ENCODE data around the gene SPHK2.
A peak's percentile ranks its signal among the peaks of the same experiment; 100 is the strongest.
"Not testable (repeated sequence)": the region's sequence is repeated elsewhere in the genome, so short reads cannot be mapped to it uniquely, and the experiment has no call there.

The SPHK2 gene, protein sequence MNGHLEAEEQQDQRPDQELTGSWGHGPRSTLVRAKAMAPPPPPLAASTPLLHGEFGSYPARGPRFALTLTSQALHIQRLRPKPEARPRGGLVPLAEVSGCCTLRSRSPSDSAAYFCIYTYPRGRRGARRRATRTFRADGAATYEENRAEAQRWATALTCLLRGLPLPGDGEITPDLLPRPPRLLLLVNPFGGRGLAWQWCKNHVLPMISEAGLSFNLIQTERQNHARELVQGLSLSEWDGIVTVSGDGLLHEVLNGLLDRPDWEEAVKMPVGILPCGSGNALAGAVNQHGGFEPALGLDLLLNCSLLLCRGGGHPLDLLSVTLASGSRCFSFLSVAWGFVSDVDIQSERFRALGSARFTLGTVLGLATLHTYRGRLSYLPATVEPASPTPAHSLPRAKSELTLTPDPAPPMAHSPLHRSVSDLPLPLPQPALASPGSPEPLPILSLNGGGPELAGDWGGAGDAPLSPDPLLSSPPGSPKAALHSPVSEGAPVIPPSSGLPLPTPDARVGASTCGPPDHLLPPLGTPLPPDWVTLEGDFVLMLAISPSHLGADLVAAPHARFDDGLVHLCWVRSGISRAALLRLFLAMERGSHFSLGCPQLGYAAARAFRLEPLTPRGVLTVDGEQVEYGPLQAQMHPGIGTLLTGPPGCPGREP

DNA sequence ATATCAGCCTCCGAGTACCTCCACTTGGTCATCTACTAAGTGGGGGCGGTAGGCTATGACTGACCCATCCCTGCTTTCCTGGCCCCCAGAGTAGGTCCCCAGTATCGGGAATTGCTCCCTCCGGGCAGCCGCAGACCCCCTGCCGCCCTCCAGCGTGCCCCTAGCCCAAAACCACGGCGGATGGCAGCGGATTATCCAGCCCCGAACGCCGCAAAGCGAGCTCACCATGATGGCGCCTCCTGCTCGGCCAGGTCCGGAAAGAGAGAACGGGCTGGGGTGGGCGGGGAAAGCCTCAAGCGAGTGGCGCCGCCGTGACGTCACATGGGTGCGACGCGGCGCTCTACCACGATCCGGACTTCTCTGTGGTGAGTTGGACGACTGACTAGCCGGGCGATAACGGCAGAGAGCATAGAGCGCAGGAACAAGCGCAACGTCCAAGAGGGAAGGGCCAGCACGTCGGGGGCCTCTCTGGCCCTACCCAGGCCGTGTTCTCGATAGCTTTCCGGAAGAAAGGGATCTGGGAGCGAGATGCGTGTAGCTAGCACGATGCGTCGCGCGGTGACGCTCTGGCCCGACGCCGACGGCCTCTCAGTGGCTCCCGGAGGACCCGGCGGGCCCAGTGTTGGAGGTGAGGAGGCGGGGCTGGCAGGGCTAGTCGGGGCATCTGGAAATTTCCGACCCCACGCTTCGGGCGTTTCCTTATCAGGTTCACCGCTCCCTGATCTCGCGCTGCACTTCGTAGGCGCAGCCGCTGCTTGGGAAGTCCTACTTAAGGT is at the start of gene SPHK2, which contains the start of gene RPL18:
SPHK2 (plus strand) TSS at position 591 of the 776 bp plus-strand sequence. CDS start 1,009 bp downstream, outside the sequence.
RPL18 (minus strand) TSS at position 263 of the 776 bp plus-strand sequence; CDS start at position 228, 35 bp downstream.
- DNase-seq (ENCODE audit: low read depth), result peak; percentile 98

DNA sequence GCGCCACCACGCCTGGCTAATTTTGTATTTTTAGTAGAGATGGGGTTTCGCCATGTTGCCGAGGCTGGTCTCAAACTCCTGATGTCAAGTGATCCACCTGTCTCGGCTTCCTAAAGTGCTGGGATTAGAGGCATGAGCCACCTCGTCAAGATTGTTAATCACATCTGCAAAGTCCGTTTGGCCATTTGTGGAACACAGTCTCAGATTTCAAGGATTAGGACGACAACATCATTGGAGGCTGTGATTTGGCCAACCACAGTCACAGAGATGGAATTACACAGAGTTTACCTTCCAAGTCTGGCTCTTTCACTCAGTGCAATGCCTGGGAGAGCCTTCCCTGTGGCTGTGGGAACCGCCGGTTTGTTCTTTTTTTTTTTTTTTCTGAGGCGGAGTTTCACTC is 49.5 kb upstream of the SPHK2 start:
- DNase-seq (ENCODE audit: low read depth), result no peak

DNA sequence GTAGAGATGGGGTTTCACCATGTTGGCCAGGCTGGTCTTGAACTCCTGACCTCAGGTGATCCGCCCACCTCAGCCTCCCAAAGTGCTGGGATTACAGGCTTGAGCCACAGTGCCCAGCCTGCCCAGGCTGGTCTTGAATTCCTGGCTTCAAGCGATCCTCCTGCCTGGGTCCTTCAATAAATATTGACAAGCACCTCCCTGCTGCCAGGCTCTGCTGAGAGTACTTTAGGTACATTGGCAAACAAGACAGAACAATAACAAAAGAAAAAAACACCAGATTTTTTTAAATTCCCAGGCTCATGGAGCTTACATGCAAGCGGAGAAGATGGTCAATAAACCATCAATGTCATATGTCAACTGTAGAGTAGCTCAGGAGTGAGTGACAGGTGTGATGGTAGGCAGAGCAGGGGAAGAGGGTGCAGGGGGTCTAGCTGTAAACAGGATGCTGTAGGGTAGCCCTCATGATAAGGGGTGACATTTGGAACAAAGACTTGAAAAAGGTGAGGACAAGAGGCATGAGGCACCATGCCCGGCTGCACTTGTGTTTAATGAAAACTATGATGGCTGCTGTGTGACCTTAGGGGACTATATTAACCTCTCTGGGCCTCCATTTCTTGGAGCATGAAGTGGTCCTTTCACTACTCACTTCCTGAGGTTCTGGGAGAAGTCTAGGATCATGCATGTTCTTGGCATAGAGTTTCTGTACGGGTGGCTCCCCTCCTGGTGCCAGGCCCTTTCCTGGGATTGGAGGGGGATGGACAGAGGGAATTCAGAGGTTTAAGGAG is 47.7 kb upstream of the SPHK2 start:
- no peak for DNase-seq (ENCODE audit: low read depth)

DNA sequence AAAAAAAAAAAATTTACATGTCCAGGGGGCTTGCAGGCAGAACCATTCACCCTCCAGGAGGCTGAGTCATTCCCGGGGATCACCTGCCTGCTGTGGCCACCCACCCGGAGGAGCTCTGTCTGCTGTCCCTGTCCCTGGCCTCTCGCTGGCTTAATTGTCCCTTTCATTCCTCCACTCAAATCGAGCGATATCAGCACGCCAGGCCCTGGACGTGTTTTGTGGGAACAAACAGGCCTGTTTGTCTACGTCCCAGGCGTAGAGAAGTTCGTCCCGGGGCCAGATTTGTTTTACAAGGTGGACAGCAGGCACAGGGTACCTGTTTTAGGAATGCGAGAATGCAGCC is 46.2 kb upstream of the SPHK2 start:
- DNase-seq (ENCODE audit: low read depth), result no peak

DNA sequence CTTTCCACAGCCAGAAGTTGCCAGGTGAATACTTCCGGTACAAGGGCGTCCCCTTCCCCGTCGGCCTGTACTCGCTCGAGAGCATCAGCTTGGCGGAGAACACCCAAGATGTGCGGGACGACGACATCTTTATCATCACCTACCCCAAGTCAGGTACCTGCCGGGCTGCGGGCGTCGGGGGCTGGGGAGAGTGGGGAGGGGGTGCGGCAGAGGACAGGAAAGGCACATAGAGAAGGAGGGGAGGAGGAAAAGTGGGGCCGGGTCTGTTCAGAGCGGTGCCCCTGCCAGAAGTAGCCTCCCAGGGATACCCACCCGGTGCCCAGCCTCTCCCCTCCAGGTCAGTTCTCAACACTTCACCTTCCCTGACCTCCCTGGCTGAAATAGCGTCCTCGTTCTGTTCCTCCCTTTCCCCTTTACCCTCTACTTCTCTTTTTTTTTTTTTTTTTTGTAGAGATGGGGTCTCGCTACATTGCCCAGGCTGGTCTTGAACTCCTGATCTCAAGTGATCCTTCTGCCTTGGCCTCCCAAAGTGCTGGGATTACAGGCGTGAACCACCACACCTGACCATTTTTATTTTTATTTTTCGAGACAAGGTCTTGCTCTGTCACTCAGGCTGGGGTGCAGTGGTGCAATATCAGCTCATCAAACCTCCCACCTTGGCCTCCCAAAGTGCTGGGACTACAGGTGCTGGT is 43.2 kb upstream of the SPHK2 start:
- DNase-seq (ENCODE audit: low read depth), result no peak

DNA sequence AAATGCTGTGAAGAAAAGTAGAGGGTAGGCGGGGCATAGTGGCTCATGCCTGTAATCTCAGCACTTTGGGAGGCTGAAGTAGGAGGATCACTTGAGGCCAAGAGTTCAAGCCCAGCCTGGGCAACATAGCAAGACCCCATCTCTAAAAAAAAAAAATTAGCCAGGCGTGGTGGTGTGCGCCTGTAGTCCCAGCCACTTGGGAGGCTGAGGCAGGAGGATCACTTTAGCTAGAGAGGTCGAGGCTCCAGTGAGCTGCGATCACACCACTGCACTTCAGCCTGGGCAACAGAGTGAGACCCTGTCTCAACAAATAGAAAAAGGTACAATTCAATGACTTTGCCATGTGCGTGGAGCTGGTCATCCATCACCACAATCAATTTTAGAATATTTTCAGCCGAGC is 41.4 kb upstream of the SPHK2 start:
- not testable (repeated sequence) for DNase-seq (ENCODE audit: low read depth)

DNA sequence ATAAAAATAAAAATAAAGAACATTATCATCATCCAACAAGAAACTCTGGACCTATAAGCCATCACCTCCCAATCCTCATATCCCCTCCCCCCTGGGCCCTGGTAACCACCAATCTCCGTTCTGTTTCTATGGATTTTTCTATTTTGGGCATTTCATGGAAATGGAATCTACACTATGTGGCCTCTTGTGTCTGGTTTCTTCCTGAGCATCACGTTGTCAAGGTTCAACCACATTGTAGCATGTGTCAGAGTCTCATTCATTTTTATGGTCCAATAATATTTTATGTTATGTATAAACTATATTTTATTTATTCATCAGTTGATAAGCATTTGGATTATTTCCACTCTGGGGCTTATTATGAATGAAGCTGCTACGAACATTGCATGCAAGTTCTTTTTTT is 40.4 kb upstream of the SPHK2 start:
- no peak for DNase-seq (ENCODE audit: low read depth)

DNA sequence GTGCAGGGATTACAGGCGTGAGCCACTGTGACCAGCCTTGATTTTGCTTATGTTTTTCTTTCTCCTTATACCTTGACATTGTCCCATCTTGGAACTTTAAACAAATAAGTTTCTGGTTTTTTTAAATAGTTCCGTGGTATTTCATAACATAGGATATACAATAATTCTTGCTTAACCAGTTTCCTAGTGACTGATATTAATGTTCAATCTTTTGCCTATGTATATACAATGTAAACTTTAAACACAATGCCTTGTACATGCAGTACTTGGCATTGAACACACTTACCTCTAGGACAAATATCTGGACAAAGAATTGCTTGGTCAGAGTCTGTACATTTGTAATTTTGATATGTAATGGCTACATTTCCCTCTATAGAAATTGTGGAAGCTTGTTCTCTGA is 37.1 kb upstream of the SPHK2 start:
- no peak for DNase-seq (ENCODE audit: low read depth)

DNA sequence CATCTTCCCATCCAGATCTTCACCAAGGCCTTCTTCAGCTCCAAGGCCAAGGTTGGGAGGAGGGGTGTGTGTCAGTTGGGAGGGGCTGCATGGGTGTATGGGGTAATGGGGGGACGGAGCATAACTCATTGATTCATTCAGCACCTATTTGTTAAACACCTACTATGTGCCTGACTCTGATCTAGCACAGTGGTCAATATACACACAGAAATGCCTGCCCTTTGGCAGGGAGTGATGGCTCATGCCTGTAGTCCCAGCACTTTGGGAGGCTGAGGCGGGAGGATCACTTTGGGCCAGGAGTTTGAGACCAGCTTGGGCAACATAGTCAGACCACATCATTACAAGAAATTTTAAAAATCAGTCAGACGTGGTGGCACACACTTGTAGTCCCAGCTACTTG is 31.9 kb upstream of the SPHK2 start:
- DNase-seq (ENCODE audit: low read depth), result no peak

DNA sequence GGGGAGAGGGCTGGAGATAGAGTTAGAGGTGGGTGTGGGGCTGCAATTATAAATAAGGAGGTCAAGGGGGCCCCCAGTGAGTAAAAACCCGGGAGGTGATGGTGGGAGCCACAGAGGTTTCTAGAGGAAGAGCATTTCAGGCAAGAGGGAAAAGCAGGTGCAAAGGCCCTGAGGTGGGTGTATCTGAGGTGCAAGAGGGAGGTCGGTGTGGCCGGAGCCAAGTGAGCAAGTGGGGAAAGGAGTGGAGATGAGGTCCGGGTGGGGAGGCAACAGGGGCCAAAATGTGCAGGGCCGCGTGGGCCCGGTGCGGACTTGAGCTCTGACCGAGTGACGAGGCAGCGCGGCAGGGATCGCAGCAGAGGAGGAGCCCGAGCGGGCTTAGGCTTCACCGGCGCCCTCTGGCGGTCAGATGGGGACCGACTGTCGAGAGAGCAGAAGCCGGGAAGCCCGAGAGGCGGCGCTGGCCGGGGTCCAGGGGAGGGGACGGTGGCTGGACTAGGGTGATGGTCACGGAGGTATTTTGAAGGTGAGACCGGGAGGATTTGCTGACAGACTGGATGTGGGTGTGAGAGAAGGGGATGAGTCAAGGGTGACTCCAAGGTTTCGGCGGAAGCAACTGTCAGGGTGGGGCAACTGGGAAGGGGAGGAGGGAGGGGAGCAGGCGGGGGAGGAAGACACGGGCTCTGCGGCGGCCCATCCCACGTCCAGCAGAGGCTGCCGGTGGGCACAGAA is 30.5 kb upstream of the SPHK2 start:
- peak; percentile 90 for DNase-seq (ENCODE audit: low read depth)

DNA sequence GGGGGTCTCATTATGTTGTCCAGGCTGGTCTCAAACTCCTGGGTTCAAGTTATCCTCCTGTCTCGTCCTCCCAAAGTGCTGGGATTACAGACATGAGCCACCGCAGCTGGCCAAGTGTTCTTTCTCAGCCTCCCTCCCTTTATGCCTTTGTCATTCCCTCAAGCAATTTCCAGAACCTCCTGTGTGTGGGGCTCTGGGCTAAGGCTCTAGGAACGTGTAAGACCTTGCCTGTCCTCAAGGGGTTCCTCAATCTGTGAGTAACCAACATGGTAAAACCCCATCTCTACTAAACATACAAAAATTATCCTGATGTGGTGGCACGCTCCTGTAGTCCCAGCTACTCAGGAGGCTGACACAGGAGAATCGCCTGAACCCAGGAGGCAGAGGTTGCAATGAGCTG is 28.3 kb upstream of the SPHK2 start:
- peak; percentile 58 for DNase-seq (ENCODE audit: low read depth)

DNA sequence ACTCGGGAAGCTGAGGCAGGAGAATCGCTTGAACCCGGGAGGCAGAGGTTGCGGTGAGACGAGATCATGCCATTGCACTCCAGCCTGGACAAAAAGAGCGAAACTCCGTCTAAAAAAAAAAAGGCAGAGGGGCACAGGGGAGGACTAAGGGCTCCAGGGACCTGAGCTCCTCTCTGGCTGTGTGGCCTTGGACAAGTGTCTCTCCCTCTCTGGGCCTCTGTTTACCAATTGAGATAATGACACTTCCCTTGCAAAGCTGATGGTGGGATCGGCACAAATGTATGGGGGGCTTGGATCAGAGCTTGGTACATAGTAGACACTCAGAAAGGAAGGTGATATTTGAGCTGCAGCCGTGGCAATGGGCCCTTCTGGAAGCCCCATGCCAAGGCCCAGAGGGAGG is 24.1 kb upstream of the SPHK2 start:
- DNase-seq (ENCODE audit: low read depth), result no peak

DNA sequence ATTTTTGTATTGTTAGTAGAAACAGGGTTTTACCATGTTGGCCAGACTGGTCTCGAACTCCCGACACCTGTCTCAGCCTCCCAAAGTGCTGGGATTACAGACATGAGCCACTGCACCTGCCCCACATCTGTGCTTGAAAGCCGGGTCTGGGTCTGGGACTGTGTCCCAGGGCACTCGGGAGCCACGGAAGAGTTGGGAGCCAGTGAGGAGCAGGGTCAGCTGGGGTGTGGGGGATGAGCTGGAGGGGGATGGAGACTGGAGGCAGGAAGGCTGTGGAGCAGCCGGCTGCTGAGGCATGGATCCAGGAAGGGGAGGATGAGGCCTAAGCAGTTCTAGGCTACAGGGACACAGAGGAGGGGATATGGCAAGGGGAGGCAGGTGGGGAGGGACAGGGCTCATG is 23.5 kb upstream of the SPHK2 start:
- no peak for DNase-seq (ENCODE audit: low read depth)

DNA sequence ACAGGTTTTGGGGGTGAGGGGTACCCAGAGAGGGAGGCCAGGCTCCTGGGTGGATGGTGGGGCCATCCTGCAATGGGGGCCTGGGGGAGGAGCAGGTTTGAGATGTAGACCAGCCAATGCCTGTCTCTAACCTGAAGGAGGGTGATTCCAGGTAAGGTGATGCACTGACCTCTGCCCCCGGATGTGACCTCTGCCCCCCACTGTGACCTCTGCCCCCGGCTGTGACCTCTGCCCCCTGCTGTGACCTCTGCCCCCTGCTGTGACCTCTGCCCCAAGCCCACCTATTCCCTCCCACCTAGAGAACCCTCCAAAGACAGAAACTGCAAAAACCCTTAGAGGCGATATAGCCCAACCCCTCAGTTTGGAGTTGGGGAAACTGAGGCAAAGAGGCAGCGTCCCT is 23.1 kb upstream of the SPHK2 start:
- no peak for DNase-seq (ENCODE audit: low read depth)

DNA sequence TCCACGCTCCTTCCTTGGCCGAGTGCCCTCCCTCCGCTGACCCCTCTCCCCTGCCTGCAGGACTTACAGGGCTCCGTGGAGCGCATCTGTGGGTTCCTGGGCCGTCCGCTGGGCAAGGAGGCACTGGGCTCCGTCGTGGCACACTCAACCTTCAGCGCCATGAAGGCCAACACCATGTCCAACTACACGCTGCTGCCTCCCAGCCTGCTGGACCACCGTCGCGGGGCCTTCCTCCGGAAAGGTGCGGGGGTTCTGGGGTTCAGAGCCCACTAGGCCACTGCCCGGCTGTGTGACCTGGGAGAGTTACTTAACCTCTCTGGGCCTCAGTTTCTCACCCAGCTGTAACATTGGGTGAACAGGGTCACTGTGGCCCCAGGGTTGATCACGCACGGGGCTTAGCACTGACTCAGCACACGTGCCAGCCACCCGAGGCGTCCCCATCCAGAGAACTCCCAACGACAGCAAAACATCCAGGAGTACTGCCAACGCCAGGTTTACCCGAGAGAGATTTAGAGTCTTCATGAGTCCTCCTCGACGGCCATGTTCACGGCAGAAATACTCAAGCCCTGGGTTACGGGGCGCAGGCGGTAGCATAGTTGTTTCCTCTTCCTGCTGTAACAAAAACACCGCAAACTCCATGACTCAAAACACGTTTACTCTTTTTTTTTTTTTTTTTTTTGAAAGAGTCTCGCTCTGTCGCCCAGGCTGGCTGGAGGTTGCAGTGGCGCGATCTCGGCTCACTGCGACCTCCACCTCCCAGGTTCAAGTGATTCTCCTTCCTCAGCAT is 22.4 kb upstream of the SPHK2 start:
- DNase-seq (ENCODE audit: low read depth), result no peak

DNA sequence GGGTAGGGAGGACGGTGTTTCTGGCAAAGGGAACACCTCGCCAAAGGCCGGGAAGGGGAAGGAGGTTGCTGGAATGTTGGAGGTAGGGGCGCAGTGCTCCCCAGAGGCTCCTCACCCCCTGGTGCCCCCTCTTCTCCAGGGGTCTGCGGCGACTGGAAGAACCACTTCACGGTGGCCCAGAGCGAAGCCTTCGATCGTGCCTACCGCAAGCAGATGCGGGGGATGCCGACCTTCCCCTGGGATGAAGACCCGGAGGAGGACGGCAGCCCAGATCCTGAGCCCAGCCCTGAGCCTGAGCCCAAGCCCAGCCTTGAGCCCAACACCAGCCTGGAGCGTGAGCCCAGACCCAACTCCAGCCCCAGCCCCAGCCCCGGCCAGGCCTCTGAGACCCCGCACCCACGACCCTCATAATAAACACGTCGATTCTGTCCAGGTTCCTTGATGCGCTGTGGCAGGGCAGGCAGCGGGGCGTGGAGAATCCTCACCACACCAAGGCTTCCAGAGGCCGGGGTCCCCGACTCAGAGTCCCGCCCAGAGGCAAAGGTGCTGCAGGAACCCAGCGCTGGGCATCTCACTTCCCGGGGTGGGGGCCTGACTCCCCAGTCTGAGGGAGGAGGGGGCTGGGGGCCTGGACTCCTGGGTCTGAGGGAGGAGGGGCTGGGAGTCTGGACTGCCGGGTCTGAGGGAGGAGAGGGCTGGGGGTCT is 20.2 kb upstream of the SPHK2 start:
- DNase-seq (ENCODE audit: low read depth), result no peak

DNA sequence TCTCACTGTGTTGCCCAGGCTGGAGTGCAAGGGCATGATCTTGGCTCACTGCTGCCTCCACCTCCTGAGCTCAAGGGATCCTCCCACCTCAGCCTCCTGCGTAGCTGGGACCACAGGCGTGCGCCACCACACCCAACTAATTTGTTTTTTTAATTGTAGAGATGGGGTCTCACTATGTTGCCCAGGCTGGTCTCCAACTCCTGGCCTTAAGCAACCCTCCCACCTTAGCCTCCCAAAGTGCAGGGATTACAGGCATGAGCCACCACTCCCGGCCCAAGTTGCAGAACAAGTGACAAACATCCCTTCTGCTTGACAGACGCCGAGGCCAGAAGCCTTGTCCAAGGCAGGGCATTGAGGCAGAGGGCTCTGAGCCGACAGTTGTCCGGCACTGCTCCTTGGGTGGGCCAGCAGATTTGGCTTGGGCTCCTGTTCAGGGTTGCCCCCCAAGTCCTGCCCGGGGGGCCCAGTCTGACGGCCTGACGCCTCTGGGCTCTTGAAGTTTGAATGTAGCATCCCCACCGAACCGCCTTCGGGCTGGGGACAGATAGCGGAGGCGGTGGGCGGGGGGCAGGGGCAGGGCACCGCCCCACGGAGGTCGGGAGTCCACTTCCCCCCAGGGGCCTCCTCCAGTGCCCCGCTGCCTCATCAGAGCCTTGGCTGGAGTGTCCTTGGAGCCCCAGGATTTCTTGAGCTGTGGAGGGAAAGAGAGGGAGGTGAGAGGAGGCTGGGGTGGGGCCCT is 18.5 kb upstream of the SPHK2 start:
- DNase-seq (ENCODE audit: low read depth), result no peak

DNA sequence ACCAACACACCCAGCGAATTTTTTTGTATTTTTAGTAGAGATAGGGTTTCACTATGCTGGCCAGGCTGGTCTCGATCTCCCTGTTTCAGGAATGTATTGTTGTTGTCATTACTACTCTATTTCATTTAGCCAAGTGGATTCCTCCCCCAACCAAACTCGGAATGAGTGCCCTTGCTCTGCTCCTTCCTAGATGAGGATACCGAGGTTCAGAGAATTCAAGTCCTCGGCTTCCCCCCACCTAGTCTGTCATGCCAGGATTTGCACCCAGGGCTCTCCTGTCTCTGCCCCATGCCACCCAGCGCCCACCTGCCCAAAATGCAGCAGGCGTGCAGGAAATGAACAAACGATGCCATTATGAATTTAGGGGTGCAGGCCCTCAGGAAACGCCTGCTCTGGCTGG is 16.3 kb upstream of the SPHK2 start:
- DNase-seq (ENCODE audit: low read depth), result no peak

DNA sequence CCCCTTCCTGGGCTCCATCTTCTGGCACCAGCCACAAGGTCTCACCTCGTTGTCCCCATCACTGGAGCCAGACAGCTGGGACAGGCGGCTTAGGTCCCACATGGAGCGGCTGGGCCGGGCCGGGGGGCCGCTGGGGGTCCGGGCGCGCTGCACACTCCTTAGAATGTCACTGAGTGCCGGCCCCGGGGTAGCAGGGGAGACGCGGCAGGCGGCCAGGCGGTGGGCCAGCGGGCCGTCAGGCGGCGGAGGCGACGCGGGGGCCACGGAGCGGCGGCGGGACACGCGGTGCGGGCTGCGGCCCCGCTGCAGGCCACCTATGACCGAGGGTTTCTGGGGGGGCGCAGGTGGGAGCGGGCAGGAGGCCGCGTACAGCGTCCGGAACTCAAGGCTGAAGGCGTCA is 15.9 kb upstream of the SPHK2 start:
- no peak for DNase-seq (ENCODE audit: low read depth)
